HepG2 (cell line): ENCODE data around the gene TEAD4. TPM values are rescaled to one million over a fixed set of nuclear protein-coding genes. Genes with fewer than 3 reads are reported as not detected.

Experiments used
- CREM ChIP-seq, 2 experiments: sonication (generic) in 1 of 2; formaldehyde crosslinking in 1 of 2; IDR thresholded peaks; 2 replicates each; pipeline versions ENCODE4 v1.4.0 to v1.6.1; 2016 to 2020; ENCODE audit warnings: antibody characterized with exemption in 1 of 2, mild to moderate bottlenecking in 1 of 2, missing genetic modification reagents in 1 of 2
- DMAP1 ChIP-seq: IDR thresholded peaks from 2 replicates; pipeline ENCODE4 v1.6.1; 2016
- DPF2 ChIP-seq: sonication (generic); formaldehyde crosslinking; IDR thresholded peaks from 2 replicates; pipeline ENCODE4 v1.4.0; 2020; ENCODE audit warnings: mild to moderate bottlenecking, low read depth, missing genetic modification reagents, borderline replicate concordance
- ELF1 ChIP-seq: sonication (generic); formaldehyde crosslinking; IDR thresholded peaks from 2 replicates; pipeline ENCODE4 v1.4.0; 2020; ENCODE audit warnings: missing genetic modification reagents
- HOXD1 ChIP-seq: sonication (generic); formaldehyde crosslinking; IDR thresholded peaks from 2 replicates; pipeline ENCODE4 v1.5.0; 2020; ENCODE audit warnings: missing genetic modification reagents
- JUN ChIP-seq: sonication (generic); formaldehyde crosslinking; IDR thresholded peaks from 2 replicates; pipeline ENCODE4 v1.4.0; 2020; ENCODE audit warnings: mild to moderate bottlenecking, missing genetic modification reagents
- MAFF ChIP-seq: IDR thresholded peaks from 2 replicates; pipeline ENCODE4 v1.6.1; 2011; ENCODE audit warnings: low read depth, low read length, improper control_type of control experiment
- MIXL1 ChIP-seq: IDR thresholded peaks from 2 replicates; pipeline ENCODE4 v1.6.1; 2016
- MZF1 ChIP-seq: sonication (generic); formaldehyde crosslinking; IDR thresholded peaks from 2 replicates; pipeline ENCODE4 v1.8.1; 2023; ENCODE audit warnings: mild to moderate bottlenecking, missing genetic modification reagents, borderline replicate concordance
- NFE2L1 ChIP-seq: sonication (generic); formaldehyde crosslinking; IDR thresholded peaks from 2 replicates; pipeline ENCODE4 v1.4.0; 2020; ENCODE audit warnings: missing genetic modification reagents, mild to moderate bottlenecking, borderline replicate concordance
- RORA ChIP-seq: sonication (generic); formaldehyde crosslinking; IDR thresholded peaks from 2 replicates; pipeline ENCODE4 v1.5.0; 2020; ENCODE audit warnings: mild to moderate bottlenecking, missing genetic modification reagents, moderate library complexity
- THAP11 ChIP-seq: IDR thresholded peaks from 2 replicates; pipeline ENCODE4 v1.6.1; 2016; ENCODE audit warnings: missing biosample characterization, missing genetic modification reagents
- ZBTB21 ChIP-seq: sonication (generic); formaldehyde crosslinking; IDR thresholded peaks from 2 replicates; pipeline ENCODE4 v1.4.0; 2020; ENCODE audit warnings: missing genetic modification reagents
- ZBTB7A ChIP-seq: sonication (generic); formaldehyde crosslinking; IDR thresholded peaks from 2 replicates; pipeline ENCODE4 v1.8.0; 2022; ENCODE audit warnings: mild to moderate bottlenecking, missing genetic modification reagents
- ZBTB7B ChIP-seq: sonication (generic); formaldehyde crosslinking; IDR thresholded peaks from 2 replicates; pipeline ENCODE4 v1.4.0; 2020; ENCODE audit warnings: missing genetic modification reagents
- ZFX ChIP-seq: sonication (generic); formaldehyde crosslinking; IDR thresholded peaks from 2 replicates; pipeline ENCODE4 v1.4.0; 2020; ENCODE audit warnings: mild to moderate bottlenecking, low read depth, missing genetic modification reagents, moderate library complexity
- ZNF253 ChIP-seq: sonication (generic); formaldehyde crosslinking; IDR thresholded peaks from 2 replicates; pipeline ENCODE4 v1.8.0; 2022; ENCODE audit warnings: mild to moderate bottlenecking, missing genetic modification reagents, borderline replicate concordance
- ZNF337 ChIP-seq: sonication (generic); formaldehyde crosslinking; IDR thresholded peaks from 2 replicates; pipeline ENCODE4 v1.5.1; 2020; ENCODE audit warnings: missing genetic modification reagents, low read depth, mild to moderate bottlenecking, borderline replicate concordance
- polyA plus RNA-seq, 8 experiments: library from polyadenylated mRNA; depleted of rRNA in 3 of 8; stranded (reverse) in 7 of 8; unstranded in 1 of 8; fragments of >200 nt; fragmentation: Illumina TruSeq in 4 of 8; extraction: Trizol in 4 of 8; gene quantifications; 2 replicates each; pipeline versions ENCODE4 v1.2.1 to v1.2.3, GENCODE V29; 2011 to 2016; ENCODE audit warnings: low read depth in 4 of 8, missing spikeins in 1 of 8, mixed read lengths in 1 of 8; ENCODE audit not compliant: insufficient read depth in 1 of 8
- total RNA-seq, 5 experiments: library from RNA; depleted of rRNA; stranded (reverse); fragments of >200 nt; fragmentation: Illumina TruSeq; extraction: Trizol; gene quantifications; 2 replicates each; pipeline ENCODE4 v1.2.3, GENCODE V29; 2016; ENCODE audit warnings: low read depth in 1 of 5
- TF ChIP-seq, protein P1 (sequence below): IDR thresholded peaks from 2 replicates; pipeline ENCODE4 v1.6.1; 2012; ENCODE audit warnings: inconsistent platforms
- TF ChIP-seq, protein P2 (sequence below): sonication (generic); formaldehyde crosslinking; IDR thresholded peaks from 2 replicates; pipeline ENCODE4 v1.9.0; 2022; ENCODE audit warnings: low read depth, missing genetic modification reagents
- TF ChIP-seq, protein P3 (sequence below): sonication (generic); formaldehyde crosslinking; IDR thresholded peaks from 2 replicates; pipeline ENCODE4 v1.5.1; 2020; ENCODE audit warnings: missing genetic modification reagents, mild to moderate bottlenecking, borderline replicate concordance
- TF ChIP-seq, protein P4 (sequence below): sonication (generic); formaldehyde crosslinking; IDR thresholded peaks from 2 replicates; pipeline ENCODE4 v1.5.1; 2020; ENCODE audit warnings: missing genetic modification reagents, mild to moderate bottlenecking, borderline replicate concordance

Gene TEAD4
- total and polyA plus RNA-seq, 2 of the 13 experiments (the other 11 are each of a cell fraction or from before 2014, with no cell fraction given) = 45.0 to 69.4 TPM

DNA sequence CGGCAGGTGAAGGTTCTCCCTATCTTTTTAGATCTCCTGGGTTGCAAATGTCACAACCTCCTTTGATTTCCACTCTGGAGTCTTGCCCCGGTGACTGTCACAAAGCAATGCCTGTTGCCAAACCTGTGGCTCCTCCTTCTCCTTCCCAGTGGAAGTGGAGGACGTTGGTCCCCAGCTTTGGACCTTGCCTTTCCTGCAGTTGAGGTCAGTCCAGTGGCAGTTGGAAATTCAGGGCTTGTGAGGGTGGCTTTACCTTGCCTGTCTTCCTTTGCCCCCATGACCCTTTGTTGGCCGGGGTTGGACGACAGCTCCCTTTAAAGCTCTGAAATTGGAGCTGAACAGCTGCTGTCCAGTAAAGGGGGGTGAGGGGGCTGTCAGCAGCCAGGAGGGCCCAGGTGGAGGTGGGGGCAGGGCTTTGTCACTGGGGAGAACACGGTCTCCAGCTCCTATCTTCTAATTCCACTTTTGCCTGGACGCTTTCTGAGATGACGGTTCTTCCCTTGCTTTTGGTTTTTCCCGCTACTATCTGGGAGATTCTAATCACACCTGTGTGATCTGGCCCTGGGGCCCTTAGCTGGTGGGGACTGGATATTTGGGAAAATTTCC lies 4.1 kb downstream of the TEAD4 start (continued):
- TF ChIP-seq THAP11 (CRISPR knock-in tag) = 0 out of 2 replicates have a peak, but pooled peaks have one; percentile 18
- TF ChIP-seq MAFF = no peak
- TF ChIP-seq ZBTB7A (CRISPR knock-in tag) = no peak; the same call in 1 of the 2 replicates
- TF ChIP-seq JUN (CRISPR knock-in tag) = no peak; the same call in 1 of the 2 replicates
- no peak; the same call in 1 of the 2 replicates for TF ChIP-seq ZNF337 (CRISPR knock-in tag)
- no peak for TF ChIP-seq ZBTB21 (CRISPR knock-in tag)
- peak; percentile 32; the same call in 1 of the 2 replicates for TF ChIP-seq ZFX
- no peak for TF ChIP-seq MZF1 (CRISPR knock-in tag)
- no peak for TF ChIP-seq NFE2L1
- TF ChIP-seq HOXD1 (CRISPR knock-in tag) = 0 out of 2 replicates have a peak, but pooled peaks have one; percentile 53
- TF ChIP-seq DPF2 (CRISPR knock-in tag) = no peak; the same call in 1 of the 2 replicates
- TF ChIP-seq ELF1 (CRISPR knock-in tag) = peak; percentile 12; the same call in 1 of the 2 replicates
- no peak for TF ChIP-seq ZBTB7B (CRISPR knock-in tag)
- TF ChIP-seq CREM (IDR thresholded peaks at IDR 0.05) = peak; percentile 76; the same call in 1 of the 2 replicates
- TF ChIP-seq CREM (CRISPR knock-in tag; IDR thresholded peaks at IDR 0.05) = no peak
- TF ChIP-seq MIXL1 (CRISPR knock-in tag) = peak; percentile 17; the same call in 1 of the 2 replicates
- TF ChIP-seq, protein P1, sequence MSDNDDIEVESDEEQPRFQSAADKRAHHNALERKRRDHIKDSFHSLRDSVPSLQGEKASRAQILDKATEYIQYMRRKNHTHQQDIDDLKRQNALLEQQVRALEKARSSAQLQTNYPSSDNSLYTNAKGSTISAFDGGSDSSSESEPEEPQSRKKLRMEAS = peak; percentile 72
- TF ChIP-seq, protein P2, sequence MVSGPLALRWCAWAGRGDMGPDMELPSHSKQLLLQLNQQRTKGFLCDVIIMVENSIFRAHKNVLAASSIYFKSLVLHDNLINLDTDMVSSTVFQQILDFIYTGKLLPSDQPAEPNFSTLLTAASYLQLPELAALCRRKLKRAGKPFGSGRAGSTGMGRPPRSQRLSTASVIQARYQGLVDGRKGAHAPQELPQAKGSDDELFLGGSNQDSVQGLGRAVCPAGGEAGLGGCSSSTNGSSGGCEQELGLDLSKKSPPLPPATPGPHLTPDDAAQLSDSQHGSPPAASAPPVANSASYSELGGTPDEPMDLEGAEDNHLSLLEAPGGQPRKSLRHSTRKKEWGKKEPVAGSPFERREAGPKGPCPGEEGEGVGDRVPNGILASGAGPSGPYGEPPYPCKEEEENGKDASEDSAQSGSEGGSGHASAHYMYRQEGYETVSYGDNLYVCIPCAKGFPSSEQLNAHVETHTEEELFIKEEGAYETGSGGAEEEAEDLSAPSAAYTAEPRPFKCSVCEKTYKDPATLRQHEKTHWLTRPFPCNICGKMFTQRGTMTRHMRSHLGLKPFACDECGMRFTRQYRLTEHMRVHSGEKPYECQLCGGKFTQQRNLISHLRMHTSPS (CRISPR knock-in tag) = no peak
- no peak for TF ChIP-seq RORA (CRISPR knock-in tag)
- TF ChIP-seq, protein P3, sequence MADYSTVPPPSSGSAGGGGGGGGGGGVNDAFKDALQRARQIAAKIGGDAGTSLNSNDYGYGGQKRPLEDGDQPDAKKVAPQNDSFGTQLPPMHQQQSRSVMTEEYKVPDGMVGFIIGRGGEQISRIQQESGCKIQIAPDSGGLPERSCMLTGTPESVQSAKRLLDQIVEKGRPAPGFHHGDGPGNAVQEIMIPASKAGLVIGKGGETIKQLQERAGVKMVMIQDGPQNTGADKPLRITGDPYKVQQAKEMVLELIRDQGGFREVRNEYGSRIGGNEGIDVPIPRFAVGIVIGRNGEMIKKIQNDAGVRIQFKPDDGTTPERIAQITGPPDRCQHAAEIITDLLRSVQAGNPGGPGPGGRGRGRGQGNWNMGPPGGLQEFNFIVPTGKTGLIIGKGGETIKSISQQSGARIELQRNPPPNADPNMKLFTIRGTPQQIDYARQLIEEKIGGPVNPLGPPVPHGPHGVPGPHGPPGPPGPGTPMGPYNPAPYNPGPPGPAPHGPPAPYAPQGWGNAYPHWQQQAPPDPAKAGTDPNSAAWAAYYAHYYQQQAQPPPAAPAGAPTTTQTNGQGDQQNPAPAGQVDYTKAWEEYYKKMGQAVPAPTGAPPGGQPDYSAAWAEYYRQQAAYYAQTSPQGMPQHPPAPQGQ = no peak
- peak; percentile 38; the same call in 1 of the 2 replicates for TF ChIP-seq DMAP1 (CRISPR knock-in tag)
- no peak for TF ChIP-seq ZNF253 (CRISPR knock-in tag)
- TF ChIP-seq, protein P4, sequence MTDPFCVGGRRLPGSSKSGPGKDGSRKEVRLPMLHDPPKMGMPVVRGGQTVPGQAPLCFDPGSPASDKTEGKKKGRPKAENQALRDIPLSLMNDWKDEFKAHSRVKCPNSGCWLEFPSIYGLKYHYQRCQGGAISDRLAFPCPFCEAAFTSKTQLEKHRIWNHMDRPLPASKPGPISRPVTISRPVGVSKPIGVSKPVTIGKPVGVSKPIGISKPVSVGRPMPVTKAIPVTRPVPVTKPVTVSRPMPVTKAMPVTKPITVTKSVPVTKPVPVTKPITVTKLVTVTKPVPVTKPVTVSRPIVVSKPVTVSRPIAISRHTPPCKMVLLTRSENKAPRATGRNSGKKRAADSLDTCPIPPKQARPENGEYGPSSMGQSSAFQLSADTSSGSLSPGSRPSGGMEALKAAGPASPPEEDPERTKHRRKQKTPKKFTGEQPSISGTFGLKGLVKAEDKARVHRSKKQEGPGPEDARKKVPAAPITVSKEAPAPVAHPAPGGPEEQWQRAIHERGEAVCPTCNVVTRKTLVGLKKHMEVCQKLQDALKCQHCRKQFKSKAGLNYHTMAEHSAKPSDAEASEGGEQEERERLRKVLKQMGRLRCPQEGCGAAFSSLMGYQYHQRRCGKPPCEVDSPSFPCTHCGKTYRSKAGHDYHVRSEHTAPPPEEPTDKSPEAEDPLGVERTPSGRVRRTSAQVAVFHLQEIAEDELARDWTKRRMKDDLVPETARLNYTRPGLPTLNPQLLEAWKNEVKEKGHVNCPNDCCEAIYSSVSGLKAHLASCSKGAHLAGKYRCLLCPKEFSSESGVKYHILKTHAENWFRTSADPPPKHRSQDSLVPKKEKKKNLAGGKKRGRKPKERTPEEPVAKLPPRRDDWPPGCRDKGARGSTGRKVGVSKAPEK (CRISPR knock-in tag) = no peak
